Ishikawa (cell line): Measurements from ENCODE around the gene SMAD1.

Experiments used
- CEBPB ChIP-seq: IDR thresholded peaks from 2 replicates; pipeline ENCODE4 v1.6.1; 2012
- EGR1 ChIP-seq: IDR thresholded peaks from 2 replicates; pipeline ENCODE4 v1.6.1; 2012
- EP300 ChIP-seq: IDR thresholded peaks from 2 replicates; pipeline ENCODE4 v1.6.1; 2012; ENCODE audit warnings: borderline replicate concordance
- FOXM1 ChIP-seq: IDR thresholded peaks from 2 replicates; pipeline ENCODE4 v1.6.1; 2012; ENCODE audit warnings: low read depth, borderline replicate concordance
- MAX ChIP-seq: IDR thresholded peaks from 2 replicates; pipeline ENCODE4 v1.6.1; 2012
- TAF1 ChIP-seq: IDR thresholded peaks from 2 replicates; pipeline ENCODE4 v1.6.1; 2012; ENCODE audit warnings: low read depth, mild to moderate bottlenecking
- TEAD4 ChIP-seq: IDR thresholded peaks from 2 replicates; pipeline ENCODE4 v1.6.1; 2012
- USF1 ChIP-seq: IDR thresholded peaks from 2 replicates; pipeline ENCODE4 v1.6.1; 2012
- YY1 ChIP-seq: IDR thresholded peaks from 2 replicates; pipeline ENCODE4 v1.6.1; 2012; ENCODE audit warnings: low read depth
- ZBTB7A ChIP-seq: IDR thresholded peaks from 2 replicates; pipeline ENCODE4 v1.6.1; 2012; ENCODE audit warnings: low read depth

GRCh38 chr4:145531223-145531622 is 49.6 kb downstream of the SMAD1 start:
- no peak for TF ChIP-seq USF1
- TF ChIP-seq TEAD4, result no peak
- no peak for TF ChIP-seq ZBTB7A
- no peak for TF ChIP-seq EP300
- TF ChIP-seq FOXM1, result no peak
- TF ChIP-seq MAX, result no peak
- TF ChIP-seq CEBPB, result no peak
- no peak for TF ChIP-seq YY1
- TF ChIP-seq TAF1, result no peak
- TF ChIP-seq EGR1, result no peak
